Ectodermal cell (in vitro differentiated cells): ENCODE measurements around the gene ZCCHC2.

Source experiments
- H3K27ac ChIP-seq: 2 replicates; pipeline ENCODE4 v1.7.0; 2013; ENCODE audit warnings: mild to moderate bottlenecking, low read depth, low read length; ENCODE audit not compliant: insufficient read depth, poor library complexity, severe bottlenecking
- H3K27me3 ChIP-seq: 2 replicates; pipeline ENCODE4 v1.7.0; 2013; ENCODE audit warnings: mild to moderate bottlenecking, low read length; ENCODE audit not compliant: insufficient read depth, control insufficient read depth, poor library complexity, severe bottlenecking
- H3K36me3 ChIP-seq: one replicate; pipeline ENCODE4 v1.7.0; 2013; ENCODE audit warnings: low read length; ENCODE audit not compliant: control insufficient read depth, insufficient read depth
- H3K4me1 ChIP-seq: one replicate; pipeline ENCODE4 v1.7.0; 2013; ENCODE audit warnings: low read length; ENCODE audit not compliant: control insufficient read depth, insufficient read depth
- H3K4me3 ChIP-seq: 2 replicates; pipeline ENCODE4 v1.7.0; 2013; ENCODE audit warnings: low read depth, low read length, control low read depth; ENCODE audit not compliant: insufficient read depth
- H3K9me3 ChIP-seq: 2 replicates; pipeline ENCODE4 v1.7.0; 2013; ENCODE audit warnings: mild to moderate bottlenecking, low read length, moderate library complexity; ENCODE audit not compliant: control insufficient read depth
- WGBS, 2 experiments: methylation state at CpG; one replicate each; pipeline ENCODE4 v1.1.7; 2013; ENCODE audit warnings: missing lambda C conversion rate in 2 of 2; 5-methylcytosine and 5-hydroxymethylcytosine counted together

Gene ZCCHC2

GRCh38 chr18:62603979-62604378 lies 81.2 kb downstream of the ZCCHC2 start:
- 88 to 91% methylated on average over 13 of the region's 13 CpGs for WGBS, 2 experiments
- Histone ChIP-seq H3K27me3 (peaks cover 5% of the 10 kb centered on the region), H3K4me3 (no peak overlapping the region), H3K9me3 (no peaks in the 10 kb centered on the region), H3K4me1 (peaks cover 7% of the 10 kb centered on the region), H3K36me3 (no peaks in the 10 kb centered on the region), H3K27ac (no peak overlapping the region)

DNA sequence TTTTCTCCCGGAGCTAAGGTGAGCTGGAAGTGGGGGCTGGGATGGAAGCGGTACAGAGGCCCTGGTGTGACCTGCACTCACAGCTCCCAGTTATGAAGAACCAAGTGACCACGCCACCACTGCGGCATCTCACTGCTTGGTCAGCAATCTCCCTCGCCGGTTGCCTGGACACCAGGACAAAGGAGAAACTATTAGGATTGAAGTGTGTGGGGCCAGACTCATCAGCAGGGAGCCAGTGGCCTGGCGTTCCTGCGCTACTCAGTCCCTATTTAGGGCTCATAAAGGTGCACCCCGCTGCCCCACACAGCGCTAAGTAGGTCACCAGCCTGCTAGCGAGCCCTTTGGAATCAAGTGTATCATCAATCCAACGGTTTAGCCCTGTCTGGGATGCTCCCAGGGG lies 82.9 kb downstream of the ZCCHC2 start:
- no peaks in the 10 kb centered on the region for H3K27me3 ChIP-seq
- no peaks in the 10 kb centered on the region for H3K9me3 ChIP-seq
- peak overlapping the region; percentile 53 for H3K27ac ChIP-seq
- peaks cover 16% of the 10 kb centered on the region for H3K4me1 ChIP-seq
- H3K36me3 ChIP-seq, result no peaks in the 10 kb centered on the region
- WGBS, 2 experiments, result 81 to 82% methylated on average over 12 of the region's 12 CpGs
- no peak overlapping the region for H3K4me3 ChIP-seq

- H3K4me3 ChIP-seq, result no peak overlapping the region
- WGBS, 2 experiments, result 81 to 90% methylated on average over 3 of the region's 3 CpGs
- H3K36me3 ChIP-seq, result no peaks in the 10 kb centered on the region
- no peaks in the 10 kb centered on the region for H3K9me3 ChIP-seq
- H3K4me1 ChIP-seq, result peaks cover 19% of the 10 kb centered on the region
- no peaks in the 10 kb centered on the region for H3K27me3 ChIP-seq
- H3K27ac ChIP-seq, result peak overlapping the region; percentile 53
Observed at GRCh38 chr18:62606106-62606505, 83.3 kb downstream of the ZCCHC2 start.

DNA sequence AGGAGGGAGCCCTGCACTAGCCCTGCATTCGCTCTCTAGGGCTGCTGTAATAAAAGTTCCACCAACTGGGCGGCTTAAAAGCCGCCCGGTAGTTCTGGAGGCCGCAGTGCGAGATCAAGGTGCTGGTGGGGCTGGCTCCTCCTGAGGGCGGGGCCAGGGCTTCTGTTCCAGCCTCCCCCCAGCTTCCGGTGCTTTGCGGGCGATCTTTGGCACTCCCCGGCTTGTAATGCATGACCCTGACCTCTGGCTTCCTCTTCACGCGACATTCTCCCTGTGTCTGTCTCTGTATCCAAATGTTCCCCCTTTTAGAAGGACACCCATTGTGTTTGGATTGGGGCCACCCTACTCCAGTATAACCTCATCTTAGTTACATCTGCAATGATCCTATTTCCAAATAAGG lies 84.5 kb downstream of the ZCCHC2 start:
- H3K4me1 ChIP-seq, result peaks cover 31% of the 10 kb centered on the region
- WGBS, 2 experiments, result 93% methylated on average over 13 of the region's 13 CpGs
- H3K36me3 ChIP-seq, result no peaks in the 10 kb centered on the region
- H3K27me3 ChIP-seq, result no peaks in the 10 kb centered on the region
- no peaks in the 10 kb centered on the region for H3K9me3 ChIP-seq
- no peak overlapping the region for H3K4me3 ChIP-seq
- H3K27ac ChIP-seq, result no peak overlapping the region

- H3K27me3 ChIP-seq, result no peaks in the 10 kb centered on the region
- H3K4me3 ChIP-seq, result no peak overlapping the region
- no peaks in the 10 kb centered on the region for H3K9me3 ChIP-seq
- H3K36me3 ChIP-seq, result no peaks in the 10 kb centered on the region
- peaks cover 32% of the 10 kb centered on the region for H3K4me1 ChIP-seq
- 93 to 95% methylated on average over 9 of the region's 9 CpGs for WGBS, 2 experiments
- H3K27ac ChIP-seq, result no peak overlapping the region
Observed at GRCh38 chr18:62607708-62608428, 85.0 kb downstream of the ZCCHC2 start.

DNA sequence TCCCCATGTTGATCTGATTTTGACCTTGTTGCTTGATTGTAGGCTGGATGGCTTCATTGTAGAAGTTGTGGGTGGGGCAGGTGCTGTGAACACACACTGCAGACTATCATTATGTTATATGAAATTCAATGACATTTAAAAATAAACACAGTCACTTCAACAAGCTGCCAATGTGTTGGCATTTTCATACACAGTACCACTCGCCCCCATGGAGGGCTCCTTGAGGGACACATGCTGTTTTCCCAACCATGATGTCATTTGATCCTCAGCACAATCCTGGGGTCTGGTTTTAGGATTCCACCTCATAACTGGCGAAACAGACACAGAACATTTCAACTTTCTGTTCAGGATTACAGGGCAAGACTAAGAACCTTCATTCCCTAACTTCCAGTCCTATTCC lies 86.9 kb downstream of the ZCCHC2 start:
- Histone ChIP-seq H3K27ac (peak overlapping the region; percentile 9), H3K4me3 (no peak overlapping the region), H3K4me1 (peaks cover 32% of the 10 kb centered on the region), H3K9me3 (no peaks in the 10 kb centered on the region), H3K27me3 (no peaks in the 10 kb centered on the region), H3K36me3 (no peaks in the 10 kb centered on the region)
- WGBS, 2 experiments, result 76 to 81% methylated on average over 2 of the region's 2 CpGs

- Histone ChIP-seq H3K27me3 (no peaks in the 10 kb centered on the region), H3K4me1 (peaks cover 32% of the 10 kb centered on the region), H3K27ac (peak overlapping the region; percentile 9), H3K9me3 (no peaks in the 10 kb centered on the region), H3K4me3 (no peak overlapping the region), H3K36me3 (no peaks in the 10 kb centered on the region)
- no CpG with 5 or more reads among the region's 3 CpGs for WGBS, 2 experiments
Observed at GRCh38 chr18:62610351-62610700, 87.5 kb downstream of the ZCCHC2 start.

GRCh38 chr18:62610701-62611411 lies 88.0 kb downstream of the ZCCHC2 start:
- Histone ChIP-seq H3K27ac (peak overlapping the region; percentile 9), H3K27me3 (no peaks in the 10 kb centered on the region), H3K36me3 (no peaks in the 10 kb centered on the region), H3K4me1 (peaks cover 28% of the 10 kb centered on the region), H3K4me3 (no peak overlapping the region), H3K9me3 (no peaks in the 10 kb centered on the region)
- WGBS, 2 experiments, result 31 to 33% methylated on average over 24 of the region's 24 CpGs

DNA sequence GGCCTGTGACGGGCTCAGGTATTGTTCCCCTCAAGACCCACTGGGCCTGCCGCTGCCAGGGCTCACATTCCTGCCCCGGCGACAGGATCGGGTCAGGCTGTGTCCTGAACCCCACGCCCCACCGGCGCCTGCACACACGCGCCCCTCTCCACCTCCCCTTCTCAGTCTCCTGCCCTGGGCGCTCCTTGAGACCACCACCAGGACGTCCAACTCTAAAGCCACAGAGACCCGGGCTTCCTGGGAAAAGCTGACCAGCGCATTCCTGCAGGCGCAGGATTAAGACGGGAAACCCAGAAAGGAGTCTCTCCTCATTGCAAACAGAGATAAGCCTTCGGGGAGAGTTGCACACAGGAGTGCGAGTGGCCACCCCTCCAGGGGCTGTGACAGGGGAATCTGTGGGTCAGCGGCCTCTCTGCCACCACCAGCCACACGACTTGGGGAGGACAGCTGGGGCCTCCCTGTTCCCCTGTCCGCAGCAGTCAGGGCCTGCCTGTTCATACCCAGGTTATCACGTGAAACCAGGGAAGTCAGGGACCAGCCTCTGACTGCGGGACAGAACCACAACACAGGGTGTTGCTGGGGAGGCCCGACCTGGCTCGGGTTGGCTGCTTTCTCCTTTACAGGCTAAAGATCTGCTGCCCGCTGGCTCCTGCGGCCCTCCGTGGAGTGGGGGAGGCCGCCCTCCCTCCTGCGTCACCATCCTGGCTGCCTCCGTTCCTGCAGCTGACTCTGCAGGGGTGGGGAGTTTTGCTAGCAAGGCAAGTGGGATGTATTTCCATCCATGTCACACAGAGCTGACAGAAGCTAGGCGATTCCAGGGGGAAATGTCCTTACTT lies 88.8 kb downstream of the ZCCHC2 start:
- 66 to 68% methylated on average over 32 of the region's 32 CpGs for WGBS, 2 experiments
- Histone ChIP-seq H3K36me3 (no peaks in the 10 kb centered on the region), H3K9me3 (no peaks in the 10 kb centered on the region), H3K27ac (no peak overlapping the region), H3K27me3 (no peaks in the 10 kb centered on the region), H3K4me3 (no peak overlapping the region), H3K4me1 (peaks cover 25% of the 10 kb centered on the region)

DNA sequence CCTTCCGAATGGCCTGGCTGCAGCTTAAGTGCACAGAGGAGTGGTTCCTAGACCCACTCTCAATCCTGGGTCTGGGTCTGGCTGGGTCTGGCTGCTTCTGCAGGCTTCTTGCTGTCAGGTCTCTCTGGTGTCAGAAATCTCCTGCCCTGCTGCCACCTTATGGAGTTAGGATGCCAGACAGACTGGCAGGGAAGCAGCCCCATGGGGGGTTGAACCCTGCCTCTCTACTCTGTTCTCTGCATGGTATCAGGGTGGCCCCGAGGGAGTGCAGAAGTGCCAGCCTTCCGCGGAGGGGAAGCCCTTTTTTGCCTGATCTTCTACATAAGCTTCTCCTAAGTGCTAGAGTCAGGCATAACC lies 89.4 kb downstream of the ZCCHC2 start:
- Histone ChIP-seq H3K9me3 (no peaks in the 10 kb centered on the region), H3K4me3 (no peak overlapping the region), H3K27me3 (no peaks in the 10 kb centered on the region), H3K36me3 (no peaks in the 10 kb centered on the region), H3K27ac (no peak overlapping the region), H3K4me1 (peaks cover 25% of the 10 kb centered on the region)
- 83 to 91% methylated on average over 4 of the region's 4 CpGs for WGBS, 2 experiments
